T-cell (primary cell): Measurements from ENCODE around the gene AGGF1. TPM values are rescaled to one million over a fixed set of nuclear protein-coding genes. Genes with fewer than 3 reads are reported as not detected.
A peak's percentile ranks its signal among the peaks of the same experiment; 100 is the strongest.

ENCODE experiments used
- ATAC-seq, 4 experiments: fragments of 200-7000 bp in 3 of 4; fragments of 150-1000 bp in 1 of 4; cut with Tn5 transposase; replicated peaks in 1 of 4; 1 replicate in 3 of 4; 2 replicates in 1 of 4; pipeline ENCODE4 v1.10.0; 2021; ENCODE audit warnings: moderate library complexity in 3 of 4, mild to moderate bottlenecking in 2 of 4, moderate number of reproducible peaks in 1 of 4
- CTCF ChIA-PET, 2 donors: fragments of 300-600 bp; sonication (Branson Sonifier 250); formaldehyde crosslinking; loops; one replicate each; lab custom pipeline; 2022; ENCODE audit warnings: antibody characterized with exemption in 2 of 2; lab: Charles Lee
- POLR2A ChIA-PET, 2 donors: fragments of 300-600 bp; sonication (Branson Sonifier 250); formaldehyde crosslinking; loops; one replicate each; lab custom pipeline; 2022; ENCODE audit warnings: antibody characterized with exemption in 2 of 2; lab: Charles Lee
- DNase-seq, 35 experiments: peaks; one replicate each; pipeline versions ENCODE4 v3.0.0 to v3.0.0-alpha.2; 2013 to 2023
- H3K27ac ChIP-seq: one replicate; pipeline ENCODE4 v1.5.1; 2013; ENCODE audit warnings: low read length
- H3K27me3 ChIP-seq, 2 experiments: replicated peaks in 1 of 2; 1 replicate in 1 of 2; 2 replicates in 1 of 2; pipeline versions ENCODE4 v1.6.1 to v1.7.0; 2013; ENCODE audit warnings: low read length in 1 of 2, mixed read lengths in 1 of 2; ENCODE audit not compliant: control insufficient read depth in 2 of 2, insufficient read depth in 2 of 2; ENCODE audit errors: extremely low read depth in 1 of 2
- H3K36me3 ChIP-seq, 2 donors: 1 replicate in 1 of 2; 2 replicates in 1 of 2; pipeline versions ENCODE4 v1.6.1 to v1.7.0; 2013; ENCODE audit warnings: low read length in 1 of 2; ENCODE audit not compliant: control insufficient read depth in 2 of 2, insufficient read depth in 1 of 2; ENCODE audit errors: extremely low read depth in 1 of 2
- H3K4me1 ChIP-seq, 2 experiments: 1 replicate in 1 of 2; 2 replicates in 1 of 2; pipeline versions ENCODE4 v1.6.1 to v1.7.0; 2013; ENCODE audit warnings: low read length in 2 of 2, mixed read lengths in 1 of 2; ENCODE audit not compliant: insufficient read depth in 2 of 2, control insufficient read depth in 1 of 2; ENCODE audit errors: extremely low read depth in 1 of 2
- H3K4me3 ChIP-seq, 2 donors: 1 replicate in 1 of 2; 2 replicates in 1 of 2; pipeline versions ENCODE4 v1.5.1 to v1.7.0; 2013; ENCODE audit warnings: mild to moderate bottlenecking in 2 of 2, low read length in 1 of 2, moderate library complexity in 1 of 2; ENCODE audit not compliant: control insufficient read depth in 1 of 2; ENCODE audit errors: extremely low read depth in 1 of 2
- H3K9me3 ChIP-seq: 2 replicates; pipeline ENCODE4 v1.7.0; 2013
- H3K27ac Mint-ChIP-seq, 2 donors: one replicate each; pipeline ENCODE4 v1.8.0; 2020 to 2021; ENCODE audit warnings: mild to moderate bottlenecking in 2 of 2, mixed read lengths in 2 of 2
- H3K27me3 Mint-ChIP-seq, 2 donors: one replicate each; pipeline ENCODE4 v1.8.0; 2021 to 2022; ENCODE audit warnings: mixed read lengths in 2 of 2
- H3K36me3 Mint-ChIP-seq: one replicate; pipeline ENCODE4 v1.8.0; 2021; ENCODE audit warnings: mixed read lengths
- H3K4me1 Mint-ChIP-seq, 3 donors: one replicate each; pipeline ENCODE4 v1.8.0; 2020 to 2022; ENCODE audit warnings: mixed read lengths in 3 of 3, mild to moderate bottlenecking in 1 of 3
- H3K4me3 Mint-ChIP-seq, 3 donors: one replicate each; pipeline ENCODE4 v1.8.0; 2020 to 2022; ENCODE audit warnings: mild to moderate bottlenecking in 3 of 3, mixed read lengths in 3 of 3, moderate library complexity in 3 of 3
- H3K9me3 Mint-ChIP-seq, 3 donors: one replicate each; pipeline ENCODE4 v1.8.0; 2020 to 2022; ENCODE audit warnings: mixed read lengths in 3 of 3
- WGBS: methylation state at CpG from one replicate; pipeline ENCODE4 v1.1.5; 2013; ENCODE audit warnings: missing lambda C conversion rate; ENCODE audit not compliant: insufficient coverage; 5-methylcytosine and 5-hydroxymethylcytosine counted together
- total RNA-seq, 35 experiments: library from RNA in 6 of 35; stranded (reverse) in 6 of 35; fragments of 120-200 nt in 1 of 35; gene quantifications; one replicate each; pipeline versions ENCODE4 v1.2.1 to v1.2.4 and lab custom pipeline; 2013 to 2026

AGGF1 gene
- total RNA-seq, 5 donors from 2014 or later (not counting 1 experiment from before 2014, with no cell fraction given): 16.7 to 32.7 (median 27.5) TPM

DNA sequence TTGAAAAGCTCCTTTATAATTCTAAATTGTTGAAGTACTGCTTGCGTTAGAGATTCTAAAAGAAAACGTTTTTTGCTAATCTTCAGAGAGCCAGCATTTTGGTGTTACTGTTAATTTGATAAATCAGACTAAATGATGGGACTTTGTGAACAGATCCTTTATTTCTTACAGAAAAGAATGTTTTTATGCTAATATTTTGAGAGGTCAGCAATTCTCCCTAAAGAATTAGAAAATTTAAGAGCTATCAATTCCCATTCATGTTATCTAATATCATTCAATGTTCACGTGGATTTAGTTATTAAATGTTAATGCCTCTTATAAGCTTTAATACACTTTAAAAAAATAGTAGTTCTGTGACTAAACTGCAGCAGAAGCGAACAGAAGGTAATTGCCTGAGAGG, 2.4 kb downstream of the AGGF1 start:
- Mint-ChIP-seq H3K9me3 (peaks cover 6 to 12% (median 10%) of the 10 kb centered on the region in 3 donors), H3K27me3 (no peaks in the 10 kb centered on the region), H3K4me1 (peaks cover 33 to 56% (median 46%) of the 10 kb centered on the region in 3 donors), H3K27ac (no peak overlapping the region), H3K4me3 (peak overlapping the region in 2 of 3 donors; percentile 50 to 76), H3K36me3 (peaks cover 24% of the 10 kb centered on the region)
- CTCF ChIA-PET: interaction anchor here in 1 of 2 donors (0.5 to 1.1 kb wide), 2 partner anchors 12 to 772 kb away, joined by 3 read pairs; no protein-coding TSS in a partner anchor
- Histone ChIP-seq H3K9me3 (peaks cover 5% of the 10 kb centered on the region), H3K27ac (no peak overlapping the region), H3K27me3 (no peaks in the 10 kb centered on the region), H3K36me3 (peaks cover 0 to 30% of the 10 kb centered on the region in 2 donors), H3K4me3 (no peak overlapping the region), H3K4me1 (peaks cover 4 to 17% of the 10 kb centered on the region in 2 experiments)
- ATAC-seq (no peak), DNase-seq (no peak)
- no CpG with 5 or more reads among the region's 4 CpGs for WGBS
- POLR2A ChIA-PET: interaction anchor here in 1 of 2 donors (0.6 kb wide), 1 partner anchor 517 kb away, joined by 5 read pairs; no protein-coding TSS in a partner anchor

DNA sequence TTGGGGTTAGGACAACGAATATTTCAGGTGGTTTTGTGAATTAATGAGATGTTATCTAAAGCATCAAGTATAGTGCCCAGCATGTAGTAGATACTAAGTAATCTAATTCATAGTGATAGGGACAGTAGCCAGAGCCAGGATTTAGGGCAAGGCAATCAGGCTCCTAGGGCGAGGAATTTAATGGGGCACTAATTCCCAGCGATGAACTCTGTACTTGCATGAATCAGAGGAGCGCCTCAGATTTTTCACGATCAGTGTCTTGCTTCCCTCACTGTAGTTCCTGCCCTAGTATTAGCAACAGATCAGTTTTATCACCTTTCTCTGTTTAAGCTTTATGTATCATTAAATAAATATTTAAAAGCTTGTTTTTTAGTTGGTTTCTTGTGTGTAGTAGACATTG, 3.1 kb downstream of the AGGF1 start:
- Histone ChIP-seq H3K4me1 (peaks cover 4 to 17% of the 10 kb centered on the region in 2 experiments), H3K36me3 (peaks cover 0 to 35% of the 10 kb centered on the region in 2 donors), H3K9me3 (peaks cover 5% of the 10 kb centered on the region), H3K4me3 (no peak overlapping the region), H3K27me3 (no peaks in the 10 kb centered on the region), H3K27ac (no peak overlapping the region)
- DNase-seq (no peak), ATAC-seq (no peak)
- H3K4me1 Mint-ChIP-seq: peaks cover 33 to 56% (median 48%) of the 10 kb centered on the region in 3 donors
- peaks cover 24% of the 10 kb centered on the region for H3K36me3 Mint-ChIP-seq
- WGBS: 100% methylated on average over 1 of the region's 5 CpGs
- H3K4me3 Mint-ChIP-seq: no peak overlapping the region
- no peaks in the 10 kb centered on the region for H3K27me3 Mint-ChIP-seq
- POLR2A ChIA-PET: interaction anchor here in 1 of 2 donors (0.6 kb wide), 1 partner anchor 517 kb away, joined by 5 read pairs; no protein-coding TSS in a partner anchor
- peaks cover 6 to 9% (median 7%) of the 10 kb centered on the region in 3 donors for H3K9me3 Mint-ChIP-seq
- no peak overlapping the region for H3K27ac Mint-ChIP-seq
- CTCF ChIA-PET: interaction anchor here in 1 of 2 donors (1.1 kb wide), 1 partner anchor 11 kb away, joined by 3 read pairs; no protein-coding TSS in a partner anchor

GRCh38 chr5:77035950-77036349, 5.7 kb downstream of the AGGF1 start:
- ATAC-seq: no peak
- no CpG with 5 or more reads among the region's 1 CpG for WGBS
- no peak overlapping the region for H3K4me3 Mint-ChIP-seq
- no peak overlapping the region for H3K27ac Mint-ChIP-seq
- Histone ChIP-seq H3K27ac (no peak overlapping the region), H3K36me3 (peaks cover 0 to 49% of the 10 kb centered on the region in 2 donors), H3K4me1 (peaks cover 4 to 8% of the 10 kb centered on the region in 2 experiments), H3K4me3 (no peak overlapping the region), H3K9me3 (no peaks in the 10 kb centered on the region), H3K27me3 (no peaks in the 10 kb centered on the region)
- H3K27me3 Mint-ChIP-seq: no peaks in the 10 kb centered on the region
- no peak for DNase-seq
- peaks cover 39% of the 10 kb centered on the region for H3K36me3 Mint-ChIP-seq
- no peaks in the 10 kb centered on the region for H3K9me3 Mint-ChIP-seq
- POLR2A ChIA-PET: no interaction called here
- H3K4me1 Mint-ChIP-seq: peaks cover 27 to 51% (median 35%) of the 10 kb centered on the region in 3 donors
- CTCF ChIA-PET: no interaction called here

- ChIA-PET POLR2A (no interaction called here), CTCF (no interaction called here)
- ATAC-seq: no peak
- no peaks in the 10 kb centered on the region for H3K9me3 Mint-ChIP-seq
- peaks cover 34% of the 10 kb centered on the region for H3K36me3 Mint-ChIP-seq
- no peak overlapping the region for H3K27ac ChIP-seq
- H3K4me1 ChIP-seq: no peaks in the 10 kb centered on the region
- H3K9me3 ChIP-seq: no peaks in the 10 kb centered on the region
- H3K4me3 Mint-ChIP-seq: no peak overlapping the region
- H3K27ac Mint-ChIP-seq: no peak overlapping the region
- H3K27me3 ChIP-seq: no peaks in the 10 kb centered on the region
- DNase-seq: no peak
- H3K36me3 ChIP-seq: peaks cover 0 to 32% of the 10 kb centered on the region in 2 donors
- H3K27me3 Mint-ChIP-seq: no peaks in the 10 kb centered on the region
- no CpG with 5 or more reads among the region's 1 CpG for WGBS
- H3K4me1 Mint-ChIP-seq: peaks cover 0 to 13% (median 3%) of the 10 kb centered on the region in 3 donors
- no peak overlapping the region for H3K4me3 ChIP-seq
These were observed 16.3 kb downstream of the AGGF1 start for GRCh38 chr5:77046416-77047073.

- Mint-ChIP-seq H3K4me3 (no peak overlapping the region), H3K27ac (no peak overlapping the region), H3K36me3 (peaks cover 62% of the 10 kb centered on the region), H3K9me3 (no peaks in the 10 kb centered on the region), H3K4me1 (peaks cover 5 to 13% (median 9%) of the 10 kb centered on the region in 3 donors), H3K27me3 (no peaks in the 10 kb centered on the region)
- no CpG with 5 or more reads among the region's 3 CpGs for WGBS
- Histone ChIP-seq H3K27me3 (no peaks in the 10 kb centered on the region), H3K9me3 (no peaks in the 10 kb centered on the region), H3K4me3 (no peak overlapping the region), H3K36me3 (peaks cover 0 to 44% of the 10 kb centered on the region in 2 donors), H3K4me1 (no peaks in the 10 kb centered on the region), H3K27ac (no peak overlapping the region)
- peak in 1 of 35 experiments; percentile 10 for DNase-seq
- ATAC-seq: no peak
- CTCF ChIA-PET: interaction anchor here (0.6 to 1.3 kb wide), 3 partner anchors 10 to 636 kb away, joined by 3 to 7 read pairs (median 4); no protein-coding TSS in a partner anchor
- POLR2A ChIA-PET: no interaction called here
These were observed 33.8 kb downstream of the AGGF1 start for GRCh38 chr5:77064040-77064439.

DNA sequence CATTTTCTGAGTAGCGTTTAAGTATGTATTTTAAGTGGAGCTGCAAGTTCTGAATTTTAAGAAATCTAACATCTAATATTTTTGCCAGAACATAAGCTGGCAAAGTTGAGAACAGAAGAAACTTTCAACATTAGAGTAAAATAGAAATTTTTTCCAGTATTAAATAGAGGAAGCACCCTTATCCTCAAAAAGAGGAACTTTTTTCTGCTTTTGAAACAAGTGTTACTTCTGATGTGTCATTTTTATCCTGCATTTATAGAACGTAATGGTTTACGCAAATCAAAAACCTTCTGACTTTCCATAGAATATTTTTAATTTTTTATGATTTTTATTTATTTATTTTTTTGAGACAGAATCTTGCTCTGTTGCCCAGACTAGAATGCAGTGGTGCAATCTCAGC, 35.1 kb downstream of the AGGF1 start:
- H3K27ac Mint-ChIP-seq: no peak overlapping the region
- no peak overlapping the region for H3K4me3 ChIP-seq
- H3K36me3 ChIP-seq: peaks cover 0 to 35% of the 10 kb centered on the region in 2 donors
- WGBS: no CpG with 5 or more reads among the region's 3 CpGs
- H3K27me3 Mint-ChIP-seq: no peaks in the 10 kb centered on the region
- H3K9me3 ChIP-seq: no peaks in the 10 kb centered on the region
- H3K4me3 Mint-ChIP-seq: no peak overlapping the region
- no peaks in the 10 kb centered on the region for H3K27me3 ChIP-seq
- peaks cover 63% of the 10 kb centered on the region for H3K36me3 Mint-ChIP-seq
- CTCF ChIA-PET: no interaction called here
- H3K4me1 ChIP-seq: no peaks in the 10 kb centered on the region
- POLR2A ChIA-PET: no interaction called here
- H3K27ac ChIP-seq: no peak overlapping the region
- H3K4me1 Mint-ChIP-seq: peaks cover 5 to 13% (median 9%) of the 10 kb centered on the region in 3 donors
- H3K9me3 Mint-ChIP-seq: no peaks in the 10 kb centered on the region
- DNase-seq: no peak
- no peak for ATAC-seq
